ENCODE results near the gene STMND1.

Gene STMND1

DNA sequence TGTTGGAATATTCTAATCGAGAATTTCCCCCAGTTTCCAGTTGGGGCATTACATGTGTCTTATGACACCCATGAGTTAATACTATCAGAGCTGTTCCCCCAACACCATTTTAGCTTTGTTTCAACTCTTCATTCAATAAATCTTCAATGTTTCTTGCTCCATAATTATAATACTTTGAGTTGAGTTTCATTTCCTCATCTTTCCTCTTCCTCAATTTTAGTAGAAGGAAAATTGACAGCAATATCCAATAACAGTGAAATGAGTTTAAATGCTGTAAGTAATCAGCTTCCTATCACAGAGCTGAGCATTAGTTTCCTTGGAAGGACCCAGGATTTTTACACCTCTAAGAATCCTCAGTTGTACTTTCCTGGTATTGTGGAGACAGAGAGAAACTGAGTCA is 1.0 kb upstream of the STMND1 start:
- H3K27ac ChIP-seq (ENCODE audit: low read depth, low read length) = no peak overlapping the region
- H2BK12ac ChIP-seq (ENCODE audit: low read length) = no peak overlapping the region
- peaks cover 3% of the 10 kb centered on the region for H3K9me3 ChIP-seq (ENCODE audit: insufficient read depth, low read depth, low read length)
- H4K91ac ChIP-seq (ENCODE audit: low read depth, low read length) = no peak overlapping the region
- H3K4me3 ChIP-seq (ENCODE audit: low read depth, low read length) = no peak overlapping the region
- H3K4me1 ChIP-seq (ENCODE audit: control insufficient read depth in 1 of 2, insufficient read depth in 2 of 2, low read length in 2 of 2) = peaks cover 6 to 12% of the 10 kb centered on the region in 2 experiments
- H3K79me1 ChIP-seq (ENCODE audit: low read length) = no peaks in the 10 kb centered on the region
- no peak overlapping the region for H3K14ac ChIP-seq (ENCODE audit: low read length)
- H2AK5ac ChIP-seq (ENCODE audit: low read length) = no peak overlapping the region
- H2BK120ac ChIP-seq (ENCODE audit: insufficient read depth, low read length, poor library complexity) = no peak overlapping the region
- H3K79me2 ChIP-seq (ENCODE audit: control insufficient read depth, insufficient read depth, low read length, poor library complexity) = no peaks in the 10 kb centered on the region
- no peak overlapping the region for H3K4ac ChIP-seq (ENCODE audit: low read depth, low read length)
- H3K36me3 ChIP-seq (ENCODE audit: control insufficient read depth in 1 of 2, insufficient read depth in 2 of 2, low read length in 2 of 2) = no peaks in the 10 kb centered on the region
- no peak overlapping the region for H2AFZ ChIP-seq (ENCODE audit: insufficient read depth, low read length, poor library complexity)
- DNase-seq = no peak
- no peak overlapping the region for H3K23ac ChIP-seq (ENCODE audit: low read length)
- H3K18ac ChIP-seq (ENCODE audit: low read length) = no peak overlapping the region
- WGBS (ENCODE audit: extremely low coverage, insufficient coverage, insufficient read length) = no CpG with 5 or more reads among the region's 1 CpG
- H4K12ac ChIP-seq (ENCODE audit: low read depth, low read length) = no peak overlapping the region
- no peak overlapping the region for H3K9ac ChIP-seq (ENCODE audit: low read length)
- H3K4me2 ChIP-seq (ENCODE audit: low read length) = no peak overlapping the region
- H3K27me3 ChIP-seq (ENCODE audit: insufficient read depth, low read length) = peaks cover 6% of the 10 kb centered on the region
- H2BK5ac ChIP-seq (ENCODE audit: low read depth, low read length, poor library complexity) = no peak overlapping the region
- no peak overlapping the region for H4K8ac ChIP-seq (ENCODE audit: low read depth, low read length)

DNA sequence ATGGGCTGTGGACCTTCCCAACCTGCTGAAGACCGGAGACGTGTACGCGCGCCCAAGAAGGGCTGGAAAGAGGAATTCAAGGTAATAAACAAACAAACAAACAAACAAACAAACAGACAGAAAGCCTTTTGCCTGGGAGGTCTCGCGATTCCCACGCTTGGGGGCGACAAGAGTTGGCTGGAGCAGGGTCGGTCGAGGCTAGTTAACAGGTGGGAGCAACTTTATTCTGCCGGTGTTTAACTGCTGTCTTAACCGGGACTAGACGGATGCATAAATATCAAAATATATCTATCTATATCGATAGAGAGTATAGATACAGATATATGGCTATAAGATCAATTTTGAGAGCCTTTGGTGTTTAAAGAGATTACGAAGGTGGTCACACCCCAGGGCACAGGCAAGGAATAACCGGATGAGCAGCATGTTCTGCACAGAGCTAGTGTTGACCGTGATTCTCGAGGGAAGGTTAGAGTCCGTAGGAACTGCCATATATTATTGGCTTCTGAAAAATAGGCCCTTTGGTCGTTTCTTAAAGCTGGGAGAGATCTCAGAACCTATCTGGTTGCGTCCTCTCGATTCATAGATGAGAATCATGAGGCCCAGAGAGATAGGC is 514 bp downstream of the STMND1 start:
- no peak overlapping the region for H2BK120ac ChIP-seq (ENCODE audit: insufficient read depth, low read length, poor library complexity)
- H2BK12ac ChIP-seq (ENCODE audit: low read length) = no peak overlapping the region
- no peaks in the 10 kb centered on the region for H3K79me2 ChIP-seq (ENCODE audit: control insufficient read depth, insufficient read depth, low read length, poor library complexity)
- no peak overlapping the region for H3K18ac ChIP-seq (ENCODE audit: low read length)
- H3K9me3 ChIP-seq (ENCODE audit: insufficient read depth, low read depth, low read length) = peaks cover 3% of the 10 kb centered on the region
- peak overlapping the region; percentile 57 for H3K4me3 ChIP-seq (ENCODE audit: low read depth, low read length)
- H3K23ac ChIP-seq (ENCODE audit: low read length) = no peak overlapping the region
- no peaks in the 10 kb centered on the region for H3K79me1 ChIP-seq (ENCODE audit: low read length)
- no peak overlapping the region for H3K4ac ChIP-seq (ENCODE audit: low read depth, low read length)
- H2AFZ ChIP-seq (ENCODE audit: insufficient read depth, low read length, poor library complexity) = no peak overlapping the region
- H3K36me3 ChIP-seq (ENCODE audit: control insufficient read depth in 1 of 2, insufficient read depth in 2 of 2, low read length in 2 of 2) = no peaks in the 10 kb centered on the region
- H3K27ac ChIP-seq (ENCODE audit: low read depth, low read length) = no peak overlapping the region
- no CpG with 5 or more reads among the region's 23 CpGs for WGBS (ENCODE audit: extremely low coverage, insufficient coverage, insufficient read length)
- no peak overlapping the region for H4K91ac ChIP-seq (ENCODE audit: low read depth, low read length)
- H4K12ac ChIP-seq (ENCODE audit: low read depth, low read length) = no peak overlapping the region
- DNase-seq = no peak
- no peak overlapping the region for H2AK5ac ChIP-seq (ENCODE audit: low read length)
- H4K8ac ChIP-seq (ENCODE audit: low read depth, low read length) = no peak overlapping the region
- H3K4me1 ChIP-seq (ENCODE audit: control insufficient read depth in 1 of 2, insufficient read depth in 2 of 2, low read length in 2 of 2) = peaks cover 4 to 10% of the 10 kb centered on the region in 2 experiments
- no peak overlapping the region for H3K14ac ChIP-seq (ENCODE audit: low read length)
- peaks cover 6% of the 10 kb centered on the region for H3K27me3 ChIP-seq (ENCODE audit: insufficient read depth, low read length)
- H3K9ac ChIP-seq (ENCODE audit: low read length) = no peak overlapping the region
- peak overlapping the region; percentile 90 for H3K4me2 ChIP-seq (ENCODE audit: low read length)
- H2BK5ac ChIP-seq (ENCODE audit: low read depth, low read length, poor library complexity) = no peak overlapping the region

DNA sequence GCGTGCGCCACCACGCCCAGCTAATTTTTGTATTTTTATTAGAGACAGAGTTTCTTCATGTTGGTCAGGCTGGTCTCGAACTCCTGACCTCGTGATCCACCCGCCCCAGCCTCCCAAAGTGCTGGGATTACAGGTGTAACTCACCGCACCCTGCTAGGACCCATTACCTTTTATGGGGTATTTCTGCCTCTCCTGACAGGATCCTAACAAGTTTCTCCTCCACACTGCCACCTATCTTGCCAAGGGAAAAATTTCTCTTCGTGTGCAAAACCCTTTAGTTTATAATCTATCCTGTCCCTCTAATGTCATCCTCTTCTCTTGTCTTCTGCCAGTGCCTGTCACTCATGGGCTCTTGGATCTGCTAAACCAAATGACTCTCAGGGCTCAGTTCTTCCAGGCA is 1.9 kb downstream of the STMND1 start:
- Histone ChIP-seq H3K36me3 (ENCODE audit: control insufficient read depth in 1 of 2, insufficient read depth in 2 of 2, low read length in 2 of 2) (no peaks in the 10 kb centered on the region), H3K9me3 (ENCODE audit: insufficient read depth, low read depth, low read length) (peaks cover 3% of the 10 kb centered on the region), H2BK12ac (ENCODE audit: low read length) (no peak overlapping the region), H2AK5ac (ENCODE audit: low read length) (no peak overlapping the region), H2BK120ac (ENCODE audit: insufficient read depth, low read length, poor library complexity) (no peak overlapping the region), H3K4me3 (ENCODE audit: low read depth, low read length) (no peak overlapping the region), H3K79me1 (ENCODE audit: low read length) (no peaks in the 10 kb centered on the region), H3K4me1 (ENCODE audit: control insufficient read depth in 1 of 2, insufficient read depth in 2 of 2, low read length in 2 of 2) (peaks cover 4 to 10% of the 10 kb centered on the region in 2 experiments), H3K79me2 (ENCODE audit: control insufficient read depth, insufficient read depth, low read length, poor library complexity) (no peaks in the 10 kb centered on the region), H4K91ac (ENCODE audit: low read depth, low read length) (no peak overlapping the region), H2AFZ (ENCODE audit: insufficient read depth, low read length, poor library complexity) (no peak overlapping the region), H3K4me2 (ENCODE audit: low read length) (no peak overlapping the region), H2BK5ac (ENCODE audit: low read depth, low read length, poor library complexity) (no peak overlapping the region), H3K23ac (ENCODE audit: low read length) (no peak overlapping the region), H3K27me3 (ENCODE audit: insufficient read depth, low read length) (peaks cover 6% of the 10 kb centered on the region), H3K27ac (ENCODE audit: low read depth, low read length) (no peak overlapping the region), H4K8ac (ENCODE audit: low read depth, low read length) (no peak overlapping the region), H3K9ac (ENCODE audit: low read length) (no peak overlapping the region), H4K12ac (ENCODE audit: low read depth, low read length) (no peak overlapping the region), H3K4ac (ENCODE audit: low read depth, low read length) (no peak overlapping the region), H3K14ac (ENCODE audit: low read length) (no peak overlapping the region), H3K18ac (ENCODE audit: low read length) (no peak overlapping the region)
- WGBS (ENCODE audit: extremely low coverage, insufficient coverage, insufficient read length) = no CpG with 5 or more reads among the region's 8 CpGs
- DNase-seq = no peak

DNA sequence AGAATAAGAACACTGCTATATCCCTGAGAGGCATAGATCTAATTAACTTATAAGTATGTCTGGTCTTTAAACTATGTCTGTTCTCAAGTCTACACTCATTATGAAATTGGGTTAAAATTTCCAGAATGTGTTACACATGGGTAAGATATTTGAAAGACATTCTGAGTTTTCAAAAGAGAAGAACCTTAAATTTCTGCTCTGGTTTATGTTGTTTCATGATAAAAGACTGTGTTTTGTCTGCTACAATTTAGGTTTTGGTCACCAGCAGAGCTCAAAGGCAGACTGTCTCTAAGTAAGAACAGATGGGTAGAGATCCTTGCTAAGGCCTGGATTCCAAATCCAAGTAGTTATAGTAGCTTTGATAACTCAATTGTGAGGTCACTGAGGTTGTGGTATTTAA is 6.0 kb downstream of the STMND1 start:
- Histone ChIP-seq H2BK12ac (ENCODE audit: low read length) (no peak overlapping the region), H3K4me2 (ENCODE audit: low read length) (no peak overlapping the region), H4K8ac (ENCODE audit: low read depth, low read length) (no peak overlapping the region), H3K79me2 (ENCODE audit: control insufficient read depth, insufficient read depth, low read length, poor library complexity) (no peaks in the 10 kb centered on the region), H3K9me3 (ENCODE audit: insufficient read depth, low read depth, low read length) (no peaks in the 10 kb centered on the region), H3K18ac (ENCODE audit: low read length) (no peak overlapping the region), H3K27ac (ENCODE audit: low read depth, low read length) (no peak overlapping the region), H3K4me3 (ENCODE audit: low read depth, low read length) (no peak overlapping the region), H2AK5ac (ENCODE audit: low read length) (no peak overlapping the region), H3K14ac (ENCODE audit: low read length) (no peak overlapping the region), H2AFZ (ENCODE audit: insufficient read depth, low read length, poor library complexity) (no peak overlapping the region), H3K27me3 (ENCODE audit: insufficient read depth, low read length) (no peaks in the 10 kb centered on the region), H3K79me1 (ENCODE audit: low read length) (no peaks in the 10 kb centered on the region), H3K36me3 (ENCODE audit: control insufficient read depth in 1 of 2, insufficient read depth in 2 of 2, low read length in 2 of 2) (no peaks in the 10 kb centered on the region), H4K91ac (ENCODE audit: low read depth, low read length) (no peak overlapping the region), H2BK120ac (ENCODE audit: insufficient read depth, low read length, poor library complexity) (no peak overlapping the region), H2BK5ac (ENCODE audit: low read depth, low read length, poor library complexity) (no peak overlapping the region), H3K9ac (ENCODE audit: low read length) (no peak overlapping the region), H3K4me1 (ENCODE audit: control insufficient read depth in 1 of 2, insufficient read depth in 2 of 2, low read length in 2 of 2) (no peaks in the 10 kb centered on the region), H3K23ac (ENCODE audit: low read length) (no peak overlapping the region), H3K4ac (ENCODE audit: low read depth, low read length) (no peak overlapping the region), H4K12ac (ENCODE audit: low read depth, low read length) (no peak overlapping the region)
- peak in 1 of 2 donors; percentile 61 for DNase-seq
